Measurements from ENCODE around the gene ZNF622.
A peak's percentile ranks its signal among the peaks of the same experiment; 100 is the strongest.

- TF ChIP-seq, protein P1, sequence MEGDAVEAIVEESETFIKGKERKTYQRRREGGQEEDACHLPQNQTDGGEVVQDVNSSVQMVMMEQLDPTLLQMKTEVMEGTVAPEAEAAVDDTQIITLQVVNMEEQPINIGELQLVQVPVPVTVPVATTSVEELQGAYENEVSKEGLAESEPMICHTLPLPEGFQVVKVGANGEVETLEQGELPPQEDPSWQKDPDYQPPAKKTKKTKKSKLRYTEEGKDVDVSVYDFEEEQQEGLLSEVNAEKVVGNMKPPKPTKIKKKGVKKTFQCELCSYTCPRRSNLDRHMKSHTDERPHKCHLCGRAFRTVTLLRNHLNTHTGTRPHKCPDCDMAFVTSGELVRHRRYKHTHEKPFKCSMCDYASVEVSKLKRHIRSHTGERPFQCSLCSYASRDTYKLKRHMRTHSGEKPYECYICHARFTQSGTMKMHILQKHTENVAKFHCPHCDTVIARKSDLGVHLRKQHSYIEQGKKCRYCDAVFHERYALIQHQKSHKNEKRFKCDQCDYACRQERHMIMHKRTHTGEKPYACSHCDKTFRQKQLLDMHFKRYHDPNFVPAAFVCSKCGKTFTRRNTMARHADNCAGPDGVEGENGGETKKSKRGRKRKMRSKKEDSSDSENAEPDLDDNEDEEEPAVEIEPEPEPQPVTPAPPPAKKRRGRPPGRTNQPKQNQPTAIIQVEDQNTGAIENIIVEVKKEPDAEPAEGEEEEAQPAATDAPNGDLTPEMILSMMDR (conservative IDR thresholded peaks at IDR 0.05; ENCODE audit: low read length), result 0 out of 2 replicates have a peak, but pooled peaks have one; percentile 10
- TF ChIP-seq EZH2phosphoT487 (IDR thresholded peaks at IDR 0.05; ENCODE audit: borderline replicate concordance), result no peak
These were observed 27.6 kb downstream of the ZNF622 start for GRCh38 chr5:16437977-16438376.
